KMS-11 (cell line): Measurements from ENCODE around the gene AOPEP.

Experiments
- H2AFZ ChIP-seq: fragments of 200-600 bp; sonication (generic); 2 replicates; pipeline ENCODE4 v1.6.1; 2016; ENCODE audit warnings: antibody characterized with exemption, mixed run types, low read depth
- H3K27ac ChIP-seq: fragments of 200-600 bp; sonication (generic); 2 replicates; pipeline ENCODE4 v1.6.1; 2016; ENCODE audit warnings: mild to moderate bottlenecking, mixed run types
- H3K27me3 ChIP-seq: fragments of 200-600 bp; sonication (generic); 2 replicates; pipeline ENCODE4 v1.6.1; 2017; ENCODE audit warnings: mild to moderate bottlenecking, low read depth, mixed run types, moderate library complexity; ENCODE audit not compliant: insufficient read depth
- H3K36me3 ChIP-seq: fragments of 200-600 bp; sonication (generic); 2 replicates; pipeline ENCODE4 v1.6.1; 2017; ENCODE audit warnings: mild to moderate bottlenecking, mixed run types; ENCODE audit not compliant: insufficient read depth
- H3K4me1 ChIP-seq: fragments of 200-600 bp; sonication (generic); 2 replicates; pipeline ENCODE4 v1.6.1; 2016; ENCODE audit warnings: mild to moderate bottlenecking, low read depth, mixed run types; ENCODE audit not compliant: poor library complexity, severe bottlenecking
- H3K4me2 ChIP-seq: fragments of 200-600 bp; sonication (generic); 2 replicates; pipeline ENCODE4 v1.7.0; 2016; ENCODE audit warnings: mild to moderate bottlenecking, mixed run types
- H3K4me3 ChIP-seq: fragments of 200-600 bp; sonication (generic); IDR thresholded peaks from 2 replicates; pipeline ENCODE4 v1.6.1; 2017; ENCODE audit warnings: low read depth, low read length, mixed read lengths; ENCODE audit not compliant: insufficient read depth
- H3K79me2 ChIP-seq: fragments of 200-600 bp; sonication (generic); 2 replicates; pipeline ENCODE4 v1.6.1; 2016; ENCODE audit warnings: low read depth, mixed run types; ENCODE audit not compliant: insufficient read depth
- H3K9ac ChIP-seq: fragments of 200-600 bp; sonication (generic); 2 replicates; pipeline ENCODE4 v1.6.1; 2016; ENCODE audit warnings: mild to moderate bottlenecking, mixed run types
- H4K20me1 ChIP-seq: fragments of 200-600 bp; sonication (generic); 2 replicates; pipeline ENCODE4 v1.6.1; 2016; ENCODE audit warnings: mild to moderate bottlenecking, mixed run types; ENCODE audit not compliant: insufficient read depth
- CTCF ChIP-seq: fragments of 200-600 bp; sonication (generic); conservative IDR thresholded peaks from 2 replicates; pipeline ENCODE4 v1.6.1; 2017; ENCODE audit warnings: low read depth, mild to moderate bottlenecking, antibody characterized with exemption, low read length, moderate library complexity, mixed read lengths

AOPEP gene

GRCh38 chr9:94922691-94923107 is 196.2 kb downstream of the AOPEP start:
- Histone ChIP-seq H3K79me2 (no peaks in the 10 kb centered on the region), H4K20me1 (no peaks in the 10 kb centered on the region), H3K4me1 (no peaks in the 10 kb centered on the region), H3K27ac (no peak overlapping the region), H2AFZ (no peak overlapping the region), H3K36me3 (no peaks in the 10 kb centered on the region), H3K27me3 (no peaks in the 10 kb centered on the region), H3K4me2 (no peak overlapping the region), H3K4me3 (no peak overlapping the region), H3K9ac (no peak overlapping the region)
- no peak for TF ChIP-seq CTCF

- no peak overlapping the region for H3K4me3 ChIP-seq
- H3K4me2 ChIP-seq, result no peak overlapping the region
- H4K20me1 ChIP-seq, result no peaks in the 10 kb centered on the region
- H3K27me3 ChIP-seq, result no peaks in the 10 kb centered on the region
- no peak overlapping the region for H3K9ac ChIP-seq
- no peak overlapping the region for H2AFZ ChIP-seq
- TF ChIP-seq CTCF, result no peak
- no peaks in the 10 kb centered on the region for H3K79me2 ChIP-seq
- H3K27ac ChIP-seq, result no peak overlapping the region
- H3K36me3 ChIP-seq, result no peaks in the 10 kb centered on the region
- H3K4me1 ChIP-seq, result no peaks in the 10 kb centered on the region
These were observed 197.0 kb downstream of the AOPEP start for GRCh38 chr9:94923326-94924089.

- Histone ChIP-seq H3K4me2 (no peak overlapping the region), H3K27ac (no peak overlapping the region)
These were observed 199.4 kb downstream of the AOPEP start for GRCh38 chr9:94925751-94926430.

GRCh38 chr9:94926431-94926800 is 199.9 kb downstream of the AOPEP start:
- no peak for TF ChIP-seq CTCF
- Histone ChIP-seq H3K27me3 (no peaks in the 10 kb centered on the region), H3K27ac (no peak overlapping the region), H2AFZ (no peak overlapping the region), H3K4me2 (no peak overlapping the region), H3K36me3 (no peaks in the 10 kb centered on the region), H3K4me3 (no peak overlapping the region), H3K9ac (no peak overlapping the region), H3K79me2 (no peaks in the 10 kb centered on the region), H4K20me1 (no peaks in the 10 kb centered on the region), H3K4me1 (no peaks in the 10 kb centered on the region)

More at GRCh38 chr9:94925751-94926430, 199.4 kb downstream of the AOPEP start:
- no peak overlapping the region for H2AFZ ChIP-seq
- no peak overlapping the region for H3K9ac ChIP-seq
- H3K79me2 ChIP-seq, result no peaks in the 10 kb centered on the region
- no peak overlapping the region for H3K4me3 ChIP-seq
- no peak for TF ChIP-seq CTCF
- H4K20me1 ChIP-seq, result no peaks in the 10 kb centered on the region
- H3K4me1 ChIP-seq, result no peaks in the 10 kb centered on the region
- H3K27me3 ChIP-seq, result no peaks in the 10 kb centered on the region
- H3K36me3 ChIP-seq, result no peaks in the 10 kb centered on the region
